NCI-H2107 treated with DMSO at 0.1 percent for 48 hours (cell line): ENCODE measurements around the gene THSD8.
A peak's percentile ranks its signal among the peaks of the same experiment; 100 is the strongest.
"Not testable (repeated sequence)": the region's sequence is repeated elsewhere in the genome, so short reads cannot be mapped to it uniquely, and the experiment has no call there.

Experiments used
- DNase-seq: peaks from one replicate; lab custom pipeline; 2025; ENCODE audit not compliant: unreplicated experiment; lab: John Stamatoyannopoulos, UW

Gene THSD8

GRCh38 chr19:12825254-12826131 lies 23.6 kb downstream of the THSD8 start:
- DNase-seq = no peak

DNA sequence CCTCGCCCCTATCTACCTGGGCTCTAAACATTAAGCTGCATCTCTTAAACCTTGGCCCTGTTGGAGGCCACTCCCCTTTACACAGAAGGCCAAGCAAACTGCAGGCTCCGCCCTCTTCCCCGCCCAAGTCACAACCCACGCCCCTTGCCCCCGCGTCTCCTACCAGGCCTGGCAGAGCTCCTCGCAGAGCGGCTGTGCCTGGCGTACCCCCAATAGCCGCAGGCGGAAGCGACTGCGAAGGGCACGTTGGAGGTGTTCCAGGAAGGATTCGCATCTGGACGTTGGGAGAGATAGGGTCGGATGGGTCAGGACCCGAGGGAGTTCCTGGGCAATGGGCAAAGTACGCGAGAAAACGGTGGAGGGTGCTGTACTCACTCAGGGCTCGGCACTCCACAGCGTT lies 26.6 kb downstream of the THSD8 start:
- DNase-seq = peak; percentile 56

GRCh38 chr19:12833418-12833737 lies 31.5 kb downstream of the THSD8 start:
- no peak for DNase-seq

DNA sequence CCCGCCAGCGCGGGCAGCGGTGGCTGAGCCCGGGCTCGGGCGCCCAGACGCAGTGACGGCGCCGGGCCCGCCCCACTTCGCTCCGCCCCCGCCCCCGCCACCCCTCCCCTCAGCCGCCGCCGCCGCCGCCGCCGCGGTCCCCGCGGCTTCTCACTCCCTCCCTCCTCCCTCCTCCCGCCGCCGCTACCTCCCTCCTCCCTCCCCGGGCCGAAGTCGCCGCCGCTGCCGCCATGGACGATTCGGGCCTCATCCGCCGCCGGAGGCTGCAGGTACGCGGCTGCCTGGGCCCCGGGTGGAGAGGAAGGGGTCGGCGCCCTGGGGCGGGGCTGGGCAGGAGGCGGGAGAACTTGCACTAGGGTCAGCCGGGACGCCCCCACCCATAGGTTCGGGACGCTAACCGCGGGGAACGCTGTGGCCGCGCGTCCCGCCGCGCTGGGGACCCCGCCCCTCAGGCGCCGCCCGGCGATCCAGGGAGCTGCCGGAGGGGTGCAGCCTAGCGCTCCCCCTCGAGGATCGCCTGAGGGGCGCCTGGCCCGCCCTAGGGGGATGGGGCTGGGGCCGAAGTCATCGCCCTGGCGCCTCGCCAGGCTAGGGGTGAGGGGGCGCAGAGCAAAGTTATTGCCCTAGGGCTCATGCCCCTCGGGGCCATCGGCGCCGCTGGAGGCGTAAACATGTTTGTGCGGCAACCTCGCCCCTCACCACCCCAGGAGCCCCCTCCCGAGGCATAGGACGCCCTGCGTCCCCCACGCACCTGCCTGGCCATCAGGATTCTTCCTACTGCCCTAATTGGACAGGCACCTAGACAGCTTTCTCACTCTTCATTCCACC lies 32.1 kb downstream of the THSD8 start:
- DNase-seq = no peak

GRCh38 chr19:12834566-12834943 lies 32.7 kb downstream of the THSD8 start, which contains the start of gene RTBDN:
Gene RTBDN (minus strand): TSS chr19:12834579. CDS start chr19:12829979, 4,600 bp downstream.
- DNase-seq = no peak

DNA sequence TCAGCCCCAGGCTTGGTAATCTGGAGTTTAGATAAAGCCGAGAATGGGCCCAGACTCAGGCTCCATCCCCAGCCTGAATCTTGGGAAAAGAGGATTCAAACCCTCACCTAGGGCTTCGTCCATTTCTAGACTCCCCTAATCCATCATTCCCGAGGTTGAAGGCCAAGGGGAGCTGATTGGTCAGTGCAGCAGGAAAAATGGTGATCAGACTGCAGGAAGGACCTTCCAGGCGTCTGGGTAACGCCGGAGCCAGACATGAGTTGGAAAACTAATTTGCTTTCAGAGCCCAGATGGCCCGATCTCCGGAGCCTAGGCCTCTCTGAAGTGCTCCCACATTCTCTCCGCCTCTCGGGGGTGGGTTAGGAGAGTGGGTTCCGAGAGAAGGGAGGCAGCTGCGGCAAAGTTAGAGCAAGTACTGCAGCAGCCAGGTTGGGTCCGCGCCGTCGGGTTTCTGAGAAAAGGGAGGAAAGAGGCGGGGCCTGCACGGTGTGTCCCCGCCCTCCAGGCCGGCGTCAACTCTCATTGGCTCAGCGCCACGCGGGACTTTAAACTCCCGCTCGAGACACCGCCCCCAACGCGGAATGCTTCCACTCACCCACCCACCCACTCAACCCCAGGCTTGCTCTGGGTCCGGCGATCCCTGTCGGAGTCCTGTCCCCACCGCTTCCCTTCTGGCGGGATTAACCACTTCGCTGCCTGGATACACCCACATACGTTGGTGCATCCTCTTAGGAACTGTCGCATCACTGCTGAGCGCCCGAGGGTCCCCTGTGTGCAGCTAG lies 33.3 kb downstream of the THSD8 start:
- DNase-seq = no peak

GRCh38 chr19:12836529-12836863 lies 34.6 kb downstream of the THSD8 start:
- no peak for DNase-seq

DNA sequence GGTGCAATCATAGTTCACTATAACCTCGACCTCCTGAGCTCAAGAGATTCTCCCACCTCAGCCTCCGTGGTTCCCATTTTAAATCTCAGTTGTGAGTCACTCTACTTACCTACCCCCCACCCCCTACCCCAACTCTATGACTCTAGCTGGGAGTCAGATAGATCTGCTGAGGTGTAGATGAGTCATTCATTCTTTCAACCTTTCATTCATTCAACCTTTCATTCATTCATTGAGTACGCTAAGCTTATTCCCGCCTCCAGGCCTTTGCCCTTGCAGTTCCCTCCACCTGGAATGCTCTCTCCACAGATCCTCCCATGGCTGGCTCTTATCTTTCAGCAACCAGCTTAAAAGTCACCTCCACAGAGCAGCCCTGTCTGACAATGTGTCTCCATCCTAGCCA lies 35.4 kb downstream of the THSD8 start:
- DNase-seq = no peak

DNA sequence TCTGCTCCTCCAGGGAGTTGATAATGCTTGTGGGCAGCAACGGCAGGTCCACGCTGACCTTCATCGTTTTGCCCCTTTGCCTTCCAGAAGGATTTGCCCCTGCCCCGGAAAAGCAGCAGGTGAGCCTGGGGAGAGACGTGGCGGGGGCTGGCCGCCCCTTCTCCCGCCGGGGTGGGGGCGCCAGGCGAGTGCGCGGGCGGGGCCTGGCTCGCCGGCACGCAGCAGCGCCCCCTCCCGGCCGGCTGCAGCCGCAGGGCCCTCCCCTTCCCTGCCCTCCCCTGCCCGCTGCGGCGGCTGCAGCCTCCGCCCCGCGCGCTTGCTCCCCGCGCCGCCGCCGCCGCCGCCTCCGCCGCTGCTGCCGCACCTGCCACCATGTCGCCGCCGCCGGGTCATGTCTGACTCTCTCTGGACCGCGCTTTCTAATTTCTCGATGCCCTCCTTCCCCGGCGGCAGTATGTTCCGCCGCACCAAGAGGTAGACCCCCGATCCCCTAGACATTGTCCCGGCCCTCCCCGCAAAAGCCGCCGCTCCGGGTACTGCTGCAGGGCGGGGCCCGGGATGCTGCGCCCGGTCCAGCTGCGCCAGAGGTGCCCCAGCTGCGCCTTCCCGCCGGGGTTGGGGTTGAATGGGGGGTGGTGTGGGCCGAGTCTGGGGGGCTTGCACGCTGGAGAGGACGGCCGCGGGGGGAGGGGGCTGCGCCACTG lies 36.5 kb downstream of the THSD8 start, which contains the start of gene MAST1:
Gene MAST1 (plus strand): TSS at position 334 of the 704 bp plus-strand sequence. CDS start 58 bp downstream, at position 392.
- DNase-seq = peak; percentile 19

- no peak for DNase-seq
Observed at GRCh38 chr19:12838886-12839756, 37.3 kb downstream of the THSD8 start.

- DNase-seq = no peak
Observed at GRCh38 chr19:12840091-12841079, 38.5 kb downstream of the THSD8 start.

- DNase-seq = no peak
Observed at GRCh38 chr19:12841094-12841493, 39.2 kb downstream of the THSD8 start.

GRCh38 chr19:12842511-12842910 lies 40.6 kb downstream of the THSD8 start:
- no peak for DNase-seq

GRCh38 chr19:12843328-12843727 lies 41.5 kb downstream of the THSD8 start:
- DNase-seq = no peak

DNA sequence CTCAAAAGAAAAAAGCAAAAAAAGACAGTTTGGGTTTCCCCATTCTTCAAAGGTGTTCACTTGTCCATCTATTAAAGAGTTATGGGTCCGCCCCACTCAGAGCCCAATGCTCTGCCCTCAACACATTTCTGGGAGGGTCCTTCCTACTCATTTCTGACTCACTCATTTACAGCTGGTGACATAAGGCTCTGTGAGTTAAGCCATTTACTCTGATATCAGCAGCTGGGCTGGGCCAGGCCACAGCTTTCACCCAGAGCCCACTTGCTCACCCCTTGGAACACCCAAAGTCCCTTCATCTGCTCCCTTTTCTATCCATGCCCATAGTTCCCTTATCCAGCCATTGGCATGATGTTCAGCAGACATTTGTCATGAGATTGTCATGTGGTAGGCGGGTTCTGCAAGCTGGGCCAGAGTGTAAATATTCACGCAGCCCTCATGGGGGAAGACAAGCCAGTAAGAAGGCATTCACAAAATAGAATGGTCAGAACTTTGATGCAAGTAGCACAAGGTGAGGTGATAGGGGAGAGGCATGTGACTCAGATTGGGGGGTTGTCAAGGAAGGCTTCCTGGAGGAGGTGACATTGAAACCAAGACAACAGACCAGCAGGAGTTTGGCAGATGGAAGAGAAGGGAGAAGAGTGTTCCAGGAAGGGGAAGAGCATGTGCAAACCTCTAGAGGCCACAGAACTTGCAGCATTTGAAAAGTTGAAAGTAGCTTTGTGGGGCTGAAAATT lies 42.3 kb downstream of the THSD8 start:
- DNase-seq = no peak

GRCh38 chr19:12846613-12847012 lies 44.7 kb downstream of the THSD8 start:
- not testable (repeated sequence) for DNase-seq

DNA sequence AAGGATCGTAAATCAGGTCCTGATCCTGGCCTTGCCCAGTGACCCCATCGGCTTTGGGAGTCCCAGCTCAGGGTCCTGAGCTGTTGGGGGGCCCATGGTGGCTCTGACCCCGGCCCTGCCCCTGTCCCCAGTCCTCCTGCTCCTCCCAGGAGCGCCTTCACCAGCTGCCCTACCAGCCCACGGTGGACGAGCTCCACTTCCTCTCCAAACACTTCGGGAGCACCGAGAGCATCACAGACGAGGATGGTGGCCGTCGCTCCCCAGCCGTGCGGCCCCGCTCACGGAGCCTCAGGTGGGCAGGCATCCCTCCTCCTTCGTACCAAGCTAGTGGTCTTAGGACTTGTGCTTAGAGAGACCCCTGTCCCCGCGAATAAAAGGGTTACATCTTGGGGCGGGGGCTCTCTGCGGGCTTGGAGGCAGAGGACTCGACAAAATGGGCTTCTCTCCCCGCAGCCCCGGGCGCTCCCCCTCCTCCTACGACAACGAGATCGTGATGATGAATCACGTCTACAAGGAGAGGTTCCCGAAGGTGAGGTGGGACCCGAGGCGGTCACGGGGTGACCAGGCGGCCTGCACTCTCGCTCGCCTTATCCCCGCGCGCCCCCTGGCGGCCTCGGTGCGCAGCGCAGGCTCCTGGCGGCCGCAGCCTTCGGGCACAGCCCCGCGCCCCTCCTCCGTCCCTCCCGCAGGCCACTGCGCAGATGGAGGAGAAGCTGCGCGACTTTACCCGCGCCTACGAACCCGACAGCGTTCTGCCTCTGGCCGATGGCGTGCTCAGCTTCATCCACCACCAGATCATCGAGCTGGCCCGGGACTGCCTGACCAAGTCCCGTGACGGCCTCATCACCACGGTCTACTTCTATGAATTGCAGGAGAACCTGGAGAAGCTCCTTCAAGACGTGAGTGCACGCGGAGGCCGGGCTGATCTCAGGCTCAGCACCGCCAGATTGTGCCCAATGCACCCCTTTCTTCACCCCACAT lies 45.6 kb downstream of the THSD8 start:
- peak; percentile 23 for DNase-seq
